GM10248 (cell line): ENCODE results near the gene PRKCQ.

Source experiments
- CTCF ChIA-PET: fragments of 300-600 bp; sonication (Branson Sonifier 250); formaldehyde crosslinking; extraction: SDS; loops from one replicate; lab custom pipeline; 2021; ENCODE audit warnings: antibody characterized with exemption; lab: Yijun Ruan, JAX
- POLR2A ChIA-PET: fragments of 350-650 bp; sonication (Branson Sonifier 250); formaldehyde crosslinking; extraction: SDS; loops from one replicate; lab custom pipeline; 2020; ENCODE audit warnings: antibody characterized with exemption; lab: Yijun Ruan, JAX
- DNase-seq: peaks from one replicate; pipeline ENCODE4 v3.0.0; 2012; ENCODE audit errors: extremely low spot score
- CTCF ChIP-seq: IDR thresholded peaks from 2 replicates; pipeline ENCODE4 v1.5.1; 2012; ENCODE audit warnings: mild to moderate bottlenecking, low read depth; ENCODE audit errors: extremely low read depth, missing control alignments, control extremely low read depth

Gene PRKCQ

GRCh38 chr10:6600224-6600987, 20.3 kb upstream of the PRKCQ start:
- ChIA-PET CTCF (no interaction called here), POLR2A (no interaction called here)
- no peak for DNase-seq
- TF ChIP-seq CTCF: no peak

- no peak for DNase-seq
- ChIA-PET CTCF (no interaction called here), POLR2A (no interaction called here)
- TF ChIP-seq CTCF: no peak
Observed at GRCh38 chr10:6598679-6599078, 18.6 kb upstream of the PRKCQ start.

- ChIA-PET POLR2A (no interaction called here), CTCF (no interaction called here)
- DNase-seq: no peak
- no peak for TF ChIP-seq CTCF
Observed at GRCh38 chr10:6597478-6597877, 17.4 kb upstream of the PRKCQ start.

GRCh38 chr10:6595499-6595898, 15.4 kb upstream of the PRKCQ start:
- POLR2A ChIA-PET: no interaction called here
- no peak for DNase-seq
- no peak for TF ChIP-seq CTCF
- CTCF ChIA-PET: interaction anchor here (1.4 kb wide), 1 partner anchor 42 kb away, joined by 4 read pairs; no protein-coding TSS in a partner anchor

- no peak for DNase-seq
- no peak for TF ChIP-seq CTCF
- POLR2A ChIA-PET: no interaction called here
- CTCF ChIA-PET: interaction anchor here (1.6 kb wide), 1 partner anchor 147 kb away, joined by 3 read pairs; no protein-coding TSS in a partner anchor
Observed at GRCh38 chr10:6593241-6593671, 13.2 kb upstream of the PRKCQ start.

- TF ChIP-seq CTCF: no peak
- POLR2A ChIA-PET: no interaction called here
- CTCF ChIA-PET: no interaction called here
- no peak for DNase-seq
Observed at GRCh38 chr10:6592080-6592479, 12.0 kb upstream of the PRKCQ start.
